Hematopoietic multipotent progenitor cell treated with erythropoietin and hydrocortisone succinate and interleukin-3 and kit ligand, for 6 days (in vitro differentiated cells): ENCODE results near the gene SLC37A4.
"Not testable (repeated sequence)": the region's sequence is repeated elsewhere in the genome, so short reads cannot be mapped to it uniquely, and the experiment has no call there.

Experiments used
- DNase-seq: peaks from one replicate; pipeline ENCODE4 v3.0.0-alpha.2; 2015

SLC37A4 gene

GRCh38 chr11:119041821-119042514 is 11.3 kb upstream of the SLC37A4 start:
- no peak for DNase-seq

- DNase-seq: not testable (repeated sequence)
Observed at GRCh38 chr11:119039471-119039870, 8.8 kb upstream of the SLC37A4 start.

DNA sequence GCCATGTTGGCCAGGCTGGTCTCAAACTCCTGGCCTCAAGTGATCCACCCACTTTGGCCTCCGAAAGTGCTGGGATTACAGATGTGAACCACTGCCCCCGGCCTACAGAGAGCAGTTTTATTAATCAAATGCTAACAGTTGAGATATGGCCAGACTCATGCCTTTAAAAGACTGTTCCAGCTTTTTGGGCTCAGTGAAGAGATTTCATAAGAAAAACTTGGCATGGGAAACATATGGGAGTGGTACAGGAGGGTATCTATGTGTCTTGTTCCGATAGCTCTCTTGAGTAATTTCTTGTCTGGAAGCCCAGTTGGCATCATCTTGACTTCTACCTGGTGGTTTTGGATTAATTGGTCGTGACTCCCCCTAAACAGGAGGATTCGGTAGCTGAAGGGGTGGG is 8.2 kb upstream of the SLC37A4 start:
- DNase-seq: no peak

DNA sequence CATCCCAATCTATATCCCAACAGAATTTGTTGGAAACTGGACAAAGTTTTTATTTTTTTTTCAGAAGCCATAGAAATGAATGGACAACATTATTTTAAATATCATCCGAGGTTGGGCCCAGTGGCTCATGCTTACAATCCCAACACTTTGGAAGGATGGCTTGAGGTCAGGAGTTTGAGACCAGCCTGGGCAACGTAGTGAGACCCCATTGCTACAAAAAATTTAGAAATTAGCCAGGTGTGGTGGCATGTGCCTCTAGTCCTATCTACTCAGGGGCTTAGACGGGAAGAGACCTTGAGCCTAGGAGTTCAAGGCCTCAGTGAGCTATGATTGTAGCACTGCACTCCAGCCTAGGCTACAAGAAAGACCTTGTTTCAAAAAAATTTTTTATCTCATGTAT is 4.1 kb upstream of the SLC37A4 start:
- no peak for DNase-seq

GRCh38 chr11:119033421-119033820 is 2.7 kb upstream of the SLC37A4 start:
- DNase-seq: not testable (repeated sequence)

DNA sequence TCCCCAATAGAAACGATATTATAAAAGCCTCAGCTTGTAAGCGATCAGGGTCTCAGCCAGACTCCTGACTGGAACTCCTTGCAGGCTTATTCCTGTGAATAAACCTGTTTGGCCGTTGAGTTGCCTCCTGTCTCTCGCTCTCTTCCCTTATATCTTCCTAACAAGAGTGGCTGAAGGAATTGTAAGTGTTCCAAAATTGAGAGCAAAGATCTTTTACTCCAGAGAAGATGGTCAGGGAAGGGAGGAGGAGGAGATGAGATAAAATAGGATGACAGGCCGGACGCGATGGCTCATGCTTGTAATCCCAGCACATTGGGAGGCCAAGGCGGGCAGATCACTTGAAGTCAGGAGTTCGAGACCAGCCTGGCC is 1.2 kb upstream of the SLC37A4 start:
- no peak for DNase-seq

- no peak for DNase-seq
Observed at GRCh38 chr11:119030029-119030328, 698 bp downstream of the SLC37A4 start.

DNA sequence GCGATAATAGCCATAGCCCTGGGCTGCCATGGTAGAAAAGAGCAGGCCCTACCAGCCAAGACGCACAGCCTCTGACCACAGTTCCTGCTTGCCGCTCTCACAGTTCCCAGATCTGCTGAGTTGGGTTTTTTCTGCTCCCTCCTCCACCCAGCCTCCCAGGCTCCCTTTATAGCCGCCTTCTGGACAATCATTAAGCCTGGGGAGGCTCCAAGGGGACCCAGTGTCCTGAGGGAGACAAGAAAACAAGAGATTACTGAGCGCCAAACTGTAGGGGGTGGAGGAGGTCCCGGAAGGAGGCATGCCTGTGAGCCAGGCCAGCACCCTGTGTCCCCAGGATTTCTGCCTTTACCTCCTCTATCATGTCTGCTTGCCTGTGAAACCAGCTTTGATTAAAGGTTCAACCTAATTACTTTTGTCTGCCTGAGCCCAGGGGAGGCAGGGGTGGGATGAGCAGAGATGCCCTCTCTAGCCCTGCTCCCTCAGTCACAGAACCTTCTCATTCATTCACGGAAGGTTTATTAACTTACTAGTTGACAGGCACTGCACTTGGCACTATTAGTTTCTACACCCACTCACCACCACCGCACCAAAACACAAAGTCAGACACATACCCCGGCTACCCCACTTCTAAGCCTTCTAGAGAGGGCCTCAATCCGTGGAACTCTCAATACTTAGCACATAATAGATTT is 1.2 kb downstream of the SLC37A4 start:
- DNase-seq: peak; percentile 67

DNA sequence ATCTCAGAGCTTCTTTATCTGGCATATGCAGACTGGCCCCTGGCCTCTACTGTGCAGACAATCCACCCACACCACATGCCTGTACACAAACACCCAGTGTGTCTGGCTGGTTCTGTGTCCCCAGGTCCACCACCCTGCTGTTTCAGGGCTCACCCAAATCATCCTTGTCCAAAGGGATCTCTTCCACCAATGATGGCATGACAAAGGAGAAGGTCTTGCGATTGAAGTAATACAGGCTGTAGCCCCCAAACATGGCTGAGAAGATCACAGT is 1.7 kb downstream of the SLC37A4 start:
- peak; percentile 81 for DNase-seq

DNA sequence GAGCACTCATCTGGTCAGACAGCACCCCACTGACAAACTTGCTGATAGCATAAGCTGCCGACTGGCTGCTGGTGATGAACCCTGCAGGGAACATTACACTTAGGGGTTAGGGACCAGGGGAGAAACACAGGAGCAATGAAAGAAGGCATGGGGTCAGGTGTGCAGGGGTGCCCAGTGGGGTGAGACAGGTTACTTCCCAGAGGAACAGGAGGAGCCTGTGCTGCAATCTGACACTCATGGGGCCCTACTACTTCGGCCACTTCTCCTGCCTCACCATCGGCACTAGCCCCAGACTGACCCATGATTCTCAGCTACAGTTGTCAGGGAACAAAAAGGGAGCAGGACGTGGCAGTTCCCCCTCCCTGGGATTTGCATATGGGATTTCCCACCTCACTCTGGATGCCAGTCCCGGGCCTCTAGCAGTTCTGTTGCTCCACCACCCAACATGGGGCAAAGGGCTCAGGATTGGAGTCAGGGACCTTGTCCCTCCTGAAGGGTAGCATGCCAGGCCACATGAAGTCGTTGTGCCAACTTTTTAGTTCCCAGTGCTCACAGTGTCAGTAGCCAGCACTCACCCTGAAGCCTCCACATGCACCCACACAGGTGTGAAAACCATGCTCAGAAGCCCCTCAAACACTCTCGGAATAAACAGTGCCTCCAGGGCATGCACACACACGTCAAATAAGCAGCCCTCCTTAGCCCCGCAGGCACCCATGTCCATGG is 2.2 kb downstream of the SLC37A4 start:
- DNase-seq: no peak

DNA sequence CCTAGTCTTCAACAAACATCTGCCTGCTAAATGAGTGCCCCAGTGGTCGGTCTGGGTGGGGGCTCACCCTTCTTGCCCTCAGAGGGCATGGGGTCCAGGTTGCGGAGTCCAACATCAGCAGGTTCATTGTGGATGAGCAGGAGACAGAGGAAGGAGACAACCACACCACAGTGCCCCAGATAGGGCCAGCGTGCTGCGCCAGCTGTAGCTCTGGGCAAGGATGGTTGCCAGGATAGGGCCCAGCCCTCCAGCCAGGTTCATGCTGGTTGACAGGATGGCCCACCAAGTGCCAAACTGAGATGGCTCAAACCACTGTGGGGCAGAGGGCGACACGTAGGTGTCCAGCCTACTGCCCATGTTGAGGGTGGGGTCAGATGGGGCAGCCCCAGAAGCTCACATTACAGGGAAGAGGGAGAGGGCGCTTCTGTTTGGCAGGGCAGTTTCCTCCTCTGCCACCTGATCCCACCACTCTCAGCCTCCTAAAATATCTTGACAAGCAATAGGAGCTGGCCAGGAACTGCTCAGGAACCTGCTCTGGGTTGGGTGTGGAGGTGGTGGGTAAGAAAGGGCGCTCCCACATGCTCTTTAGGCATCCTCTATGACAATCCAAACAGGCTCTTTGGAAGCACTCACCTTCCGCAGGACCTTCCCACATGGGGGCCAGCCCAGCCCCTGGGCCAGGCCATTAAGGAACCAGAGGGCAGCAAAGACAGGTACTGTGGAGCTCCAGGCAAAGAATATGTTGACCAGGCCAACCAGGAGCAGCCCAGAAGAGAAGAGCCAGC is 2.9 kb downstream of the SLC37A4 start:
- DNase-seq: no peak

DNA sequence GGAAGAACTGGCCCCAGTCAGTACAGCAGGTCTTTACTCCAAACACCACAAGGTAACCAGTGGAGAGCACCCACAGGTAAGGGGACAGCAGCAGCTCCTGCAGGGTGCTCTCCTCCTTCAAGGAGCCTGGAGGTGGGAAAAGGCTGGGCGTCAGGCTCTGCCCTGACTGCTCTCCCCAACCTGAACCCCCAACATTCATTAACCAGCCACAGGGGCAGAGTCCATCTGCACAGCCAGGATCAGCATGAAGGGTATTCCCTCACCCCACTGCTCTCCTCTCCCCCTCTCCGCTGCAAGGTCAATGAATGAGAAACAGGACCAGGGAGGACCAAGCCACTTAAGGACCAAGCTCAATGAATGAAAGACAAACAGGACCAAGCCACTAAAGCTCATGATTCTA is 3.7 kb downstream of the SLC37A4 start:
- DNase-seq: no peak

GRCh38 chr11:119025978-119026766 is 4.5 kb downstream of the SLC37A4 start:
- DNase-seq: no peak

GRCh38 chr11:119025541-119025940 is 5.1 kb downstream of the SLC37A4 start:
- no peak for DNase-seq

DNA sequence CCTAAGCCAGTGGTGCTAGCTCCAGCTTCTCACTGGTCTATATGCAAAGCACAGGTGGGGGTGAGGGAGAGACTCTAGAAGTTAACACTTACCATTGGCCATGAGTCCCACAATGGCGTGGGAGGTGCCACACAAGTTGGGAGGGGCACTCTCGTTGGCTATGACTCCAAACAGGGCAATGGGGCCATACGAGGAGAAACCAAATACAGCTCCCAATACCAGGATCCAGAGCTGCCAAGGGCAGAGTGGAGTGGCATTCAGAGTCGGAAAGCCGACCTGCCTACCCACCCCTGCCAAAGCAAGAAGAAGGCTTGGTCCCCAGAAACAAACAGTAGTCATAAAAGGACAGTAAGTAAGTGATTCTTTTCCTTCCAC is 5.6 kb downstream of the SLC37A4 start:
- no peak for DNase-seq

GRCh38 chr11:119024430-119025098 is 6.1 kb downstream of the SLC37A4 start:
- DNase-seq: no peak

DNA sequence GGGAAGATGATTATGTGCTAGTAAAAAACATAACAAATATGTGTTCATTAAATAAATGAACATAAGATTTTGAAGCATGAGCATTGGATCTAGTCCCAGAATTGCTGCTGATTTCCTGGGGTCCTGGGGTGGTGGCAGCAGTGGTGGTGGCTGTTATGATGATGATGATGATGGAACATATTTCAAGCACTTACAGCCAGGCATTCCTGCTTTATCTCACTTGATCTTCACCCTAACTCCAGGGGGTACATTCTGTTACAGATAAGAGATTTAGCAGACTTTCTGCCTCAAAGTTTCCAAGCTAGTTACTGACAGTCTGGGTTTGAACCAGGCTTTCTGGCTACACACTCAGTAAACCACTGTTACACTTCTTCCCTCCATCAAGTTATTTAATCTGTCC is 6.9 kb downstream of the SLC37A4 start:
- no peak for DNase-seq

DNA sequence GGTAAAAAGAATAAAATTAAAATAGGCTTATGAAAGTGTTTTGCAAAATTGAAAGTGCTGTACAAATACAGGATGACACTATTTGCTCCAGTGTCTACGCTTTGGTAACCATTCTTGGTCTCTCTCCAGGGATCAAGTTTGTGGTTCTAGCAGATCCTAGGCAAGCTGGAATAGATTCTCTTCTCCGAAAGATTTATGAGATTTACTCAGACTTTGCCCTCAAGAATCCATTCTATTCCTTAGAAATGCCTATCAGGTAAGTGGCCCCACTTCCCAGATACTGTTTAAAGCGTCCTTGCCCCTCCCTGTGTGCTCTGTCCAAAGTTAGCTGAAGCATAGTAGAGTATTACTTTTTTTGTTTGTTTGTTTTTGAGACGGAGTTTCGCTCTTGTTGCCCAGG is 9.0 kb downstream of the SLC37A4 start:
- no peak for DNase-seq

GRCh38 chr11:119019996-119020395 is 10.7 kb downstream of the SLC37A4 start:
- DNase-seq: no peak

- peak; percentile 99 for DNase-seq
Observed at GRCh38 chr11:119018074-119018938, 12.4 kb downstream of the SLC37A4 start, which contains the start of the genes RPS25 and TRAPPC4. RPS25 (minus strand) TSS chr11:119018343; CDS start chr11:119018284, 59 bp downstream. TRAPPC4 (plus strand) TSS chr11:119018766; CDS start chr11:119018796, 30 bp downstream.

DNA sequence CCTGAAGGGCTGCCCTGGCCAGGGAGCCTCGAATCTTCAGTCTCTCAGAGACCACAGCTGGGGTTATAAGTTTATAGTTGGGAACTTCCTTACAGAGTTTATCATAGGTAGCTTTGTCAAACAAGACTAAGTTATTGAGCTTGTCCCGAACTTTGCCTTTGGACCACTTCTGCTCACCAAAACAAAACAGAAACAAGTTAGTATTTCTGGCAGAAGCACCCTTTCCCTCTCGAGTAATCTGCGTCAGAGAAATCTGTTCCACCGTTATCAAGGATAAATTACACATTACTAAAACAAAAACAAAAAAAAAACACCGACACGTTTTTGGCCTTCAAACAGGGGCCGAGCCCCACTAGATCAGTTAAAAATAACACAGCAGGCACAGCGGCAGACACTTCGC is 13.3 kb downstream of the SLC37A4 start:
- DNase-seq: not testable (repeated sequence)
